ENCODE data around the gene PRKCA. TPM values are rescaled to one million over a fixed set of nuclear protein-coding genes. Genes with fewer than 3 reads are reported as not detected.
"Not testable (repeated sequence)": the region's sequence is repeated elsewhere in the genome, so short reads cannot be mapped to it uniquely, and the experiment has no call there.

Gene PRKCA
- total RNA-seq, 3 donors from 2014 or later = 5.1 to 10.5 (median 6.6) TPM

GRCh38 chr17:66399441-66399840 lies 97.0 kb downstream of the PRKCA start:
- Histone ChIP-seq H3K9me3 (no peaks in the 10 kb centered on the region), H3K4me3 (no peak overlapping the region), H3K27ac (no peak overlapping the region), H3K4me1 (no peaks in the 10 kb centered on the region), H3K36me3 (no peaks in the 10 kb centered on the region), H3K27me3 (no peaks in the 10 kb centered on the region)
- no peak for DNase-seq (ENCODE audit: low spot score in 2 of 2)
- TF ChIP-seq POLR2AphosphoS5 (IDR thresholded peaks at IDR 0.05) = no peak
- no peak for TF ChIP-seq CTCF (IDR thresholded peaks at IDR 0.05)
- intact Hi-C loops (cut with DNase I; ENCODE audit: low total_unique reads) = no loop called here

- DNase-seq (ENCODE audit: low spot score in 2 of 2); H3K27me3 ChIP-seq; H3K27ac ChIP-seq; H3K9me3 ChIP-seq; intact Hi-C loops (cut with DNase I; ENCODE audit: low total_unique reads); H3K4me1 ChIP-seq; H3K36me3 ChIP-seq; H3K4me3 ChIP-seq: not testable (repeated sequence)
Measured at GRCh38 chr17:66400041-66400688, 97.8 kb downstream of the PRKCA start.

- no peak overlapping the region for H3K27ac ChIP-seq
- intact Hi-C loops (cut with DNase I; ENCODE audit: low total_unique reads) = no loop called here
- no peaks in the 10 kb centered on the region for H3K9me3 ChIP-seq
- TF ChIP-seq POLR2AphosphoS5 (IDR thresholded peaks at IDR 0.05) = no peak
- TF ChIP-seq CTCF (IDR thresholded peaks at IDR 0.05) = no peak
- TF ChIP-seq POLR2A (IDR thresholded peaks at IDR 0.05) = no peak
- no peaks in the 10 kb centered on the region for H3K27me3 ChIP-seq
- DNase-seq (ENCODE audit: low spot score in 2 of 2) = no peak
- H3K4me3 ChIP-seq = no peak overlapping the region
- H3K36me3 ChIP-seq = no peaks in the 10 kb centered on the region
- no peaks in the 10 kb centered on the region for H3K4me1 ChIP-seq
Measured at GRCh38 chr17:66400698-66401097, 98.3 kb downstream of the PRKCA start.

GRCh38 chr17:66401364-66401763 lies 99.0 kb downstream of the PRKCA start:
- no peaks in the 10 kb centered on the region for H3K9me3 ChIP-seq
- H3K4me3 ChIP-seq = no peak overlapping the region
- H3K27ac ChIP-seq = no peak overlapping the region
- H3K4me1 ChIP-seq = no peaks in the 10 kb centered on the region
- no peaks in the 10 kb centered on the region for H3K27me3 ChIP-seq
- H3K36me3 ChIP-seq = no peaks in the 10 kb centered on the region
- no peak for DNase-seq (ENCODE audit: low spot score in 2 of 2)
- TF ChIP-seq CTCF (IDR thresholded peaks at IDR 0.05) (no peak), POLR2AphosphoS5 (IDR thresholded peaks at IDR 0.05) (no peak), POLR2A (IDR thresholded peaks at IDR 0.05) (no peak)
- intact Hi-C loops (cut with DNase I; ENCODE audit: low total_unique reads) = no loop called here

GRCh38 chr17:66403846-66404556 lies 101.6 kb downstream of the PRKCA start:
- Histone ChIP-seq H3K4me1 (no peaks in the 10 kb centered on the region), H3K36me3 (no peaks in the 10 kb centered on the region), H3K27me3 (no peaks in the 10 kb centered on the region), H3K27ac (no peak overlapping the region), H3K4me3 (no peak overlapping the region), H3K9me3 (no peaks in the 10 kb centered on the region)
- intact Hi-C loops (cut with DNase I; ENCODE audit: low total_unique reads) = no loop called here
- no peak for DNase-seq (ENCODE audit: low spot score in 2 of 2)
- no peak for TF ChIP-seq POLR2A (IDR thresholded peaks at IDR 0.05)
- TF ChIP-seq CTCF (IDR thresholded peaks at IDR 0.05) = no peak
- no peak for TF ChIP-seq POLR2AphosphoS5 (IDR thresholded peaks at IDR 0.05)
